Activated CD4-positive, alpha-beta T cell treated with anti-CD3 and anti-CD28 coated beads for 48 hours (primary cell): Measurements from ENCODE around the gene ADGRL3.

ENCODE experiments used
- DNase-seq: peaks from one replicate; pipeline ENCODE4 v3.0.0-alpha.2; 2020

Gene ADGRL3

GRCh38 chr4:61200187-61200915 lies at the start of gene ADGRL3:
Gene ADGRL3, plus strand, starts transcription at chr4:61200326.
- peak; percentile 1 for DNase-seq

GRCh38 chr4:61152433-61152832 lies 47.7 kb upstream of the ADGRL3 start:
- no peak for DNase-seq

GRCh38 chr4:61160478-61160877 lies 39.6 kb upstream of the ADGRL3 start:
- DNase-seq, result no peak

GRCh38 chr4:61162116-61162515 lies 38.0 kb upstream of the ADGRL3 start:
- DNase-seq, result no peak

- DNase-seq, result no peak
Observed at GRCh38 chr4:61173799-61174198, 26.3 kb upstream of the ADGRL3 start.

GRCh38 chr4:61175495-61175894 lies 24.6 kb upstream of the ADGRL3 start:
- no peak for DNase-seq

- DNase-seq, result no peak
Observed at GRCh38 chr4:61177367-61177766, 22.8 kb upstream of the ADGRL3 start.

- DNase-seq, result no peak
Observed at GRCh38 chr4:61180405-61180804, 19.7 kb upstream of the ADGRL3 start.

- DNase-seq, result no peak
Observed at GRCh38 chr4:61182915-61183314, 17.2 kb upstream of the ADGRL3 start.

- no peak for DNase-seq
Observed at GRCh38 chr4:61185288-61185687, 14.8 kb upstream of the ADGRL3 start.

- no peak for DNase-seq
Observed at GRCh38 chr4:61192392-61192791, 7.7 kb upstream of the ADGRL3 start.

GRCh38 chr4:61193863-61194262 lies 6.3 kb upstream of the ADGRL3 start:
- DNase-seq, result no peak

- DNase-seq, result no peak
Observed at GRCh38 chr4:61194571-61194970, 5.6 kb upstream of the ADGRL3 start.

GRCh38 chr4:61195101-61195500 lies 5.0 kb upstream of the ADGRL3 start:
- no peak for DNase-seq

GRCh38 chr4:61198686-61199085 lies 1.4 kb upstream of the ADGRL3 start:
- no peak for DNase-seq

- no peak for DNase-seq
Observed at GRCh38 chr4:61199873-61200186, 296 bp upstream of the ADGRL3 start.

- no peak for DNase-seq
Observed at GRCh38 chr4:61200916-61201526, 895 bp downstream of the ADGRL3 start.

GRCh38 chr4:61201561-61201960 lies 1.4 kb downstream of the ADGRL3 start:
- DNase-seq, result no peak

- no peak for DNase-seq
Observed at GRCh38 chr4:61201961-61202637, 2.0 kb downstream of the ADGRL3 start.

GRCh38 chr4:61202638-61203435 lies 2.7 kb downstream of the ADGRL3 start:
- DNase-seq, result no peak

- DNase-seq, result no peak
Observed at GRCh38 chr4:61203436-61203790, 3.3 kb downstream of the ADGRL3 start.

- DNase-seq, result no peak
Observed at GRCh38 chr4:61204353-61205060, 4.4 kb downstream of the ADGRL3 start.

GRCh38 chr4:61205066-61205465 lies 4.9 kb downstream of the ADGRL3 start:
- DNase-seq, result no peak
